AG08395 (cell line): Measurements from ENCODE around the gene IRF8.
"Not testable (repeated sequence)": the region's sequence is repeated elsewhere in the genome, so short reads cannot be mapped to it uniquely, and the experiment has no call there.

Source experiments
- DNase-seq: peaks from one replicate; pipeline ENCODE4 v3.0.0; 2012; ENCODE audit warnings: mixed read lengths, low spot score

IRF8 gene

DNA sequence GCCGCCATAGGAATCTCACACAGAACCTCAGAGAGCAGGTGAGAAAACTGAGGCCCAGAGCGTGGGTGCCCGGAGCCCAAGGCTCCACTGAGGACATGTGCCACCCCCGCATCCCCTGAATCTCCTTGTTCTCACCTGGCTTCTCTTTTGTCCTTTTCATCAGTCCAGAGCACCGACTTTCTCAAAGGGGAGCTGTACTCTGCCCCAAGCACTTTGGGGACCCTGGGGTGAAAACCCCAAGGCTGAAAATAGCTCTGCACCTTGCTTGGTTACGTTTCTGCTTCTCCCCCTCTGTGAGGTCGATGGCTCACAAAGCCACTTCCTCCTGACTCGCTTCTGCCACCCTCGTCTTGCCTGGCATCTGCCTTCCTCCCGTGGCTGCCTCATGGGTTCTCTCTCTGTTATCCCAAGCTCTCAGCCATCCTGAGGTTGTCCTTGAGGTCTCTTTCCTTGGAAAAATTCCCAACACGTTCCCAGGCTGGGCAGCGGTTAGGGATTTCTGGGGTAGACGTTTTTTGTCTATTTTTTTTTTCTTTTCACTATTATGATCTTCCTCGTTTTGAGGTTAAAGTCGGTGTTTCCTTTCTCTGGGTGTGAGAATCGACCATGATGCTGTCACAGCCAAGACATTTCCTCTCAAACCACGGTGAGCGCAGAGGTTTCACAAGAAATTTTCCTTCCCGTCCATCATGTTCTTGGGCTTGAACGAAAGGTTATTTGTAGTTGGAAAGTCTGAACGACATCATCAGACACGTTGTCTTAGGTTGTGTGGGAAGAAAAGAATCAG lies 37.2 kb downstream of the IRF8 start:
- no peak for DNase-seq

- DNase-seq: no peak
Observed at GRCh38 chr16:85936816-85937215, 37.9 kb downstream of the IRF8 start.

GRCh38 chr16:85940214-85940613 lies 41.3 kb downstream of the IRF8 start:
- no peak for DNase-seq

DNA sequence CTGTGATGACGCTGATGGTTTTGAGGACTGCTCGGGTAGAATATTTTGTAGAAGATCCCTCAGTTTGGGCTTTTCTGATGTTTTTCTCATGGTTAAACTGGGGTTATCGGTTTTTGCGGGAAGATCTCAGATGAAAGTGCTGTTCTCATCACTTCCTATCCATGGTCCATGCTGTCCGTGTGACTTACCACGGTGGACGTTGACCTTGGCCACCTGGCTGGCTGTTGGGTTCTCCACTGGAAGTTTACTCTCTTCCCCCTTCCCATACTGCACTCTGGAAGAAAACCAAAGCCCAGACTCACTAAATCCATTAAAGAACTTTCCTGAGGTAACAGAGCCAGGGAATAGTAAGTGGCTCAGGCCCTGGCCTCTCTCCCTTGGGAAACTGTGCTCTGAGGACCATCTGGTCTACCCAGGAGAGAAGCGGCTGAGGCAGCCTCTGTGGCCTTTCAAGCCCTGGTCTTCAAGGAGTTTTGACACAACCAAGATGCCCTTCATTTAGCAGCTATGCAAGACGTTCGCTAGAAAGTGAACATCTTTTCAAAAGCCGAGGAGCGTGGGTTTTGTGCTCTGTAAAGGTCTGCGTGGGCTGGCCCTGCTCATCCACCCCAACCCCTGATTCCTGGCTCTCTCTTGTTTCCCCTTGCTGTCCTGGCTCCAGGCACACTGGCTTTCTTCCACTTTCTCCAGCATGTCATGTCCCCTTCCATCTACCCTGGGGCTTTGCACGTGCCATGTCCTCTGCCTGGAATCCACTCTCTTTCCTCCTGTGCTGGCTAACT lies 43.1 kb downstream of the IRF8 start:
- no peak for DNase-seq

DNA sequence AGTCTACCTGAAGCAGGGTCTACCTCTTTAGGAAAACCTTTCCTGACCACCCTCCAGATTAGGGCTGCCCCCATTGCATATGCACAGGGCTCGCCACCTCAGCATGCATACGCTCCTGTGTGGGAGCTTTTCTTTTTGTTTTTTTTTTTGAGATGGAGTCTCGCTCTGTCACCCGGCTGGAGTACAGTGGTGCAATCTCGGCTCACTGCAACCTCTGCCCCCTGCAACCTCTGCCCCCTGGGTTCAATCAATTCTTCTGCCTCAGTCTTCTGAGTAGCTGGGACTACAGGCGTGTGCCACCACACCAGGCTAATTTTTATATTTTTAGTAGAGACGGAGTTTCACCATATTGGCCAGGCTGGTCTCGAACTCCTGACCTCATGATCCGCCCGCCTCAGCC lies 43.7 kb downstream of the IRF8 start:
- DNase-seq: not testable (repeated sequence)

- DNase-seq: no peak
Observed at GRCh38 chr16:85943711-85944110, 44.7 kb downstream of the IRF8 start.

- no peak for DNase-seq
Observed at GRCh38 chr16:85944572-85945423, 45.8 kb downstream of the IRF8 start.

DNA sequence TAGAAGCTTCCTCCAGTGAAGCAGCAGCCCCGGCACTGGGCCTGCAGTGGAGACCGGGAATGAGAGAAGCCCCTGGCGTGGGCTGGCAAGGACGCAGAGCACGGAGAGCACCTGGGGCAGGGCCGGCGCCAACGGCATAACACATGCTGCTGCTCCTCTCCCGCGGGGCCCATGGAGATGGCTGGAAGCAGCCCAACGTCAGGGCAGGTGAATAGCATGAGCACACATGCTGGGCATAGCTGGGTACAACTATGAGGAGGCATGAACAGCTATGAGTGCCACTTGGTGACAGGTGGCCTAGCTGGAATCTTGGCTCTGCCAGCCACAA lies 46.4 kb downstream of the IRF8 start:
- no peak for DNase-seq

DNA sequence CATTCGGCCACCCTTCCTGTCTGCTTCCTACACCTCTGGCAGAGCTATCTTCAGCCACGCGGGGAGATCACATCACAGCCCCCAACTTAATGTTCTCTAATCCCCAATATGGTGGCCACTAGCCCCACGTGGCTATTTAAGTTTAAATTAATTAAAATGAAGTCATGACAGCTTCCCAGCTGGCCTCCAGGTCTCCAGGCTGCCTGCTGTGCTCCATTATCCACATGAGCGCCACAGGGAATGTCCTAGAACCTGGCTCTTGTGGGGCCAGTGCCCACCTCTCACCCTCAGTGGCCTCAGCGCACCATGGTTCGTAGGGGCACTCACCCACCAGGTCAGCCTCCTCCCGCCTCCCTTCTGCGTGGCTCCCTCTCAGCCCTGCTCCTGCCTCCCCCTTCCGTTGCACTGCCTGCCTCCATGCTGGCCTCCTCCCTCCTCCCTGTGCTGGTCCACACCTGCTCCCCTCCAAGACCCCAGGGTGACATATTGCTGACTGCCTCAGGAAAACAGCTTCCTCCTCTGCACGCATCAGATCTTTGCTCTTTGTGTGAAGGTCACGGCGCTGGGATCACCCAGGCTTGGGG lies 47.7 kb downstream of the IRF8 start:
- DNase-seq: no peak

GRCh38 chr16:85947230-85948137 lies 48.5 kb downstream of the IRF8 start:
- no peak for DNase-seq

DNA sequence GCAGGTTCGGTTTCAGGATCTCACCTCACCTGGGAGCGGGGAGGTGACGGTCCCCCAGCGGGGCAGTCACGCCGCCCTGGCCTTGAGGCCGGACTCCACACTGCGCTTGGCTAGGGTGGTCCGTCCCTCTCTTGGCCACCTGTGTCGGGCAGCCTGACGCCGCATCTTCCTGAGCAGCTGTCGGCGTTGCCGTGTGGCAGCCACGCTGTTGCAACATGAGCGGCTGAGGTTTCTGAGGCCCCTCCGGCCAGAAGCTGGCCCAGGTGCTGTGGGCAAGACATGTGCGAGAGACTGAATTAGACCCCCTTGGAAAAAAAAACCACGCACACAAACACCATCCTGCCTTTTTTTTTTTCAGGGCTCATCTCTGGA lies 49.2 kb downstream of the IRF8 start:
- DNase-seq: no peak

- no peak for DNase-seq
Observed at GRCh38 chr16:85948616-85949265, 49.8 kb downstream of the IRF8 start.

DNA sequence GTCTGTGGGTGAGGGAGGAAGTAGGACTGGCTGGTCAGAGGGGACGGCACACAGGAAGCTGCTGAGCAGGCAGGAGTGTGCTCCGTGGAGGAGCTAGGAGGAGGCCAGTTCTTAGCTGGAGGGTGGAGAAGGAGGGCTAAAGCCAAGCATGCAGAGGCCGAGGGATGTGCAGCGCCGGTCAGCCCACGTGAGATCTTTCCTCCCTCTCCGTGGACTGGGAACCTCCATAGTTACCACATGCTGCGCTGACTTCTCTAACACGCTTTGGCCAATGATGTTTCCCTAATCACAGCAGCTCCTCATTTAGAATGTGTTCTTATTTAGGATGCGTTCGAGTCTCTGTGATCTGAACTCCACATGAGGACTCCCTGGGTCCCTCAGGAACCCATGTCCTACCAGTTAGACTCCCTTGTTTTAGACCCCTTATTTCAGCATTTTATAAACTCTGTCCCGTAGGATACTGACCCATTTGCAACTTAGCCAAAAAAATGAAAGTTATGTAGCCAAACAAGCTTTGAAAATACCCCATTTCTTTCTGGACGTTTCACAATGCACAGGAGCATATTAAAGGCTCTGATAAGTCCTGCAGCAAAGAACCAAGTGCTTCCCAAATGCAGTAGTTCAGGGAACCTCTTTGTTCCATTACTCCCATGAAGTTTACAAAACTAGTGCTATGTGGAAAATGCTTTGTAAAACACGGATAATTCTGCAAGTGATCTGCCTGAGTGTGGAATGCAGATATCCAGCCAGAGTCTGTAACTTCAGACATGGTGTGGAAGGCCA lies 51.4 kb downstream of the IRF8 start:
- DNase-seq: no peak

GRCh38 chr16:85952197-85952596 lies 53.2 kb downstream of the IRF8 start:
- DNase-seq: no peak

DNA sequence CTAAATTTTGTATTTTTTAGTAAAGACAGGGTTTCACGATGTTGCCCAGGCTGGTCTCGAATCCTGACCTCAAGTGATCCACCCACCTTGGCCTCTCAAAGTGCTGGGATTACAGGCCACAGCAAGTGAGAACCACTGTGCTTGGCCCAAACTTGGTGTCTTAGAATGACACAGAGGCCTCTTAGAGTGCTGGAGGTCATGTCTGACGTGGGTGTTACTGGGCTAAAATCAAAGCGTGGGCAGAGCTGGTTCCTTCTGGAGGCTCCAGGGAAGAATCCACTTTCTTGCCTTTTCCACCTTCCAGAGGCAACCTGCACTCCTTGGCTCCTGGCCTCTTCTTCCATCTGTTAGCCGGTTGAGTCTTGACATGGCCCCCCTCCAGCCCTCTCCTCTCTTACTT lies 53.8 kb downstream of the IRF8 start:
- no peak for DNase-seq

DNA sequence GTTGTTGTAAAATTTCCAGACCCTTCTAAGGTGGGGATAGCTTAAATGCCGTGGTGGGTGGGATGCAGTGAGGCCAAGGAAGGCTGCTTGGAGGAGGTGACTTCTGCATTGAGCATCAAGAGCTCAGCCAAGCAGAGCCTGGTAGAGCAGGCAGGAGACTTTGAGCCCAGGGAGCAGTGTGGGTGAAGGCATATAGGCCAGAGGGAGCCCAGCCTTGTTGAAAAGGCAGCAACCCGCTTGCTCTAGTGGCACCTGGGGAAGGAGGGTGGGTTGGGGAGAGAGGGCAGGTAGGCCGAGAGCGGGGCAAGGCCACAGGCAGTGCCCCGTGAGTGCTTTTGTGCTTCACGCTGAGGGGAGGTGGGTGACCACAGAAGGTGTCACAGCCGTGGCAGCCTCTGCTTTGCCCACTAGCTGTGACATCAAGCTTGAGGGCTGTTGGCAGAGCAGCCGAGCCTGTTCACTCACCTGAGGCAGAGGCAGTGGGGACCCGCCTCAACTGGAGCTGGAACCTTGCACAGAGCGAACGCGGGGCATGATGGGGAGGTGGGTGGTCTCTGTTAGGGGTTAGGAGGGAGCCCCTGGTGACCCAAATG lies 56.1 kb downstream of the IRF8 start:
- DNase-seq: no peak

GRCh38 chr16:85955566-85955965 lies 56.6 kb downstream of the IRF8 start:
- DNase-seq: no peak

DNA sequence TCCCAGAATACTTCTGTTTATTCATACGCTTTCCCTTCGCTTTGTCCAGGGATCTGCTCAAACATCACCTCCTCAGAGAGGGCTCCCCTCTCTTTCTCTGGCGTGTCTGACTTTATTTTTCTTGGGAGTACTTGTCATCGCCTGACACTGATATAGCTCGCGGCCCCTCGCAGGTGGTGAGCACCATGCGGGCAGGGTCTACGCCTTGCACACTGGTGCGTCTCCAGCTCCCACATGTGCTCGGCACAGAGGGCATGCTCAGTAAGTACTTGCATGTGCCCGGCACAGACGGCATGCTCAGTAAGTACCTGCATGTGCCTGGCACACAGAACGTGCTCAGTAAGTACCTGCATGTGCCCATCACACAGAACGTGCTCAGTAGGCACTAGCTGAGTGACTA lies 57.5 kb downstream of the IRF8 start:
- DNase-seq: no peak

DNA sequence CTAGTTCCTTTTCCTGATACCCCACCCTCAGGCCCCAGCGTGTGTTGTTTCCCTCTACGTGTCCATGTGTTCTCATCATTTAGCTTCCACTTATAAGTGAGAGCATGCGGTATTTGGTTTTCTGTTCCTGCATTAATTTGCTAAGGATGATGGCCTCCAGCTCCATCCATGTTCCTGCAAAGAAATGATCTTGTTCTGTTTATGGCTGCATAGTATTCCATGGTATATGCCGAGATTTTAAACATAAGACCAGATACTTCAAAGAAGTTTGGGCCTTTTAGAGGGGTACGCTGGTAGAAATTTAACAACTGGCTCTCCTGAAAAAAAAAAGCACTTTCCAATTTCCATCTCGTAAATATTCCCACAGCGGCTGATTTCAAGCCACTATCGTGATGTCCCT lies 59.8 kb downstream of the IRF8 start:
- no peak for DNase-seq

GRCh38 chr16:85959686-85960085 lies 60.7 kb downstream of the IRF8 start:
- no peak for DNase-seq
